Measurements from ENCODE around the gene VAMP7. TPM values are rescaled to one million over a fixed set of nuclear protein-coding genes. Genes with fewer than 3 reads are reported as not detected.

The VAMP7 gene
- total and polyA plus RNA-seq, 2 of the 8 experiments (the other 6 are each of a cell fraction or from before 2014, with no cell fraction given): 14.2 to 22.1 TPM

GRCh38 chrX:155951237-155951789 is 70.2 kb downstream of the VAMP7 start:
- DNase-seq (ENCODE audit: low read depth in 1 of 2, low spot score in 2 of 2): no peak
- Histone ChIP-seq H2AK5ac (ENCODE audit: low read depth, low read length) (no peak overlapping the region), H3K27me3 (replicated peaks in 1 of 4; ENCODE audit: control insufficient read depth in 3 of 4, extremely low read depth in 1 of 4, insufficient read depth in 3 of 4, low read length in 3 of 4) (no peaks in the 10 kb centered on the region), H3K23ac (ENCODE audit: insufficient read length) (no peak overlapping the region), H2BK120ac (replicated peaks; ENCODE audit: low read depth, low read length) (no peak overlapping the region), H3K9me3 (ENCODE audit: insufficient read depth in 2 of 2, low read depth in 1 of 2, low read length in 1 of 2) (peaks cover 18 to 49% of the 10 kb centered on the region in 2 experiments; a peak in 3 of 4 replicates), H3K4me3 (ENCODE audit: extremely low read depth in 1 of 4, insufficient read depth in 2 of 4, low read depth in 3 of 4, low read length in 4 of 4) (no peak overlapping the region), H3K56ac (replicated peaks; ENCODE audit: insufficient read length, low read depth, low read length) (no peak overlapping the region), H3K4me1 (replicated peaks in 1 of 4; ENCODE audit: control insufficient read depth in 3 of 4, insufficient read depth in 4 of 4, low read length in 3 of 4) (no peaks in the 10 kb centered on the region), H3K36me3 (ENCODE audit: control insufficient read depth in 2 of 4, insufficient read depth in 4 of 4, low read length in 3 of 4) (peaks cover 0 to 2% (median 0%) of the 10 kb centered on the region in 4 experiments; a peak in 1 of 8 replicates), H3K23me2 (ENCODE audit: low read depth, low read length) (peaks cover 10% of the 10 kb centered on the region; the same call in 1 of the 2 replicates), H4K5ac (ENCODE audit: insufficient read length, low read depth, low read length) (no peak overlapping the region), H3K79me2 (ENCODE audit: control insufficient read depth in 1 of 2, insufficient read depth in 2 of 2, low read length in 2 of 2) (no peaks in the 10 kb centered on the region), H3K18ac (ENCODE audit: extremely low read depth, low read length) (no peak overlapping the region), H2BK15ac (ENCODE audit: low read length) (no peak overlapping the region), H3K9ac (replicated peaks in 1 of 4; ENCODE audit: extremely low read depth in 1 of 4, low read depth in 3 of 4, low read length in 3 of 4) (no peak overlapping the region), H2BK5ac (ENCODE audit: low read depth, low read length) (no peak overlapping the region), H3K79me1 (ENCODE audit: low read depth, low read length) (no peaks in the 10 kb centered on the region; the same call in 1 of the 2 replicates), H3K14ac (ENCODE audit: insufficient read length) (no peak overlapping the region), H3K4ac (replicated peaks; ENCODE audit: insufficient read length, low read depth, low read length) (no peak overlapping the region), H3K4me2 (ENCODE audit: insufficient read depth in 1 of 2, low read depth in 2 of 2, low read length in 2 of 2) (no peak overlapping the region), H4K20me1 (replicated peaks in 1 of 2; ENCODE audit: control insufficient read depth in 1 of 2, insufficient read depth in 2 of 2, low read length in 2 of 2) (no peaks in the 10 kb centered on the region), H2BK12ac (ENCODE audit: low read depth, low read length) (no peak overlapping the region), H2BK20ac (ENCODE audit: low read length) (no peak overlapping the region), H3K27ac (ENCODE audit: low read depth, low read length) (no peak overlapping the region), H2AFZ (ENCODE audit: low read length) (no peak overlapping the region), H4K91ac (replicated peaks; ENCODE audit: insufficient read length, low read length) (no peak overlapping the region), H4K8ac (ENCODE audit: extremely low read depth, insufficient read depth, low read length) (no peak overlapping the region)
- TF ChIP-seq ATF3 (IDR thresholded peaks at IDR 0.05; ENCODE audit: insufficient read depth, low read depth, low read length): no peak
- TF ChIP-seq RXRA (IDR thresholded peaks at IDR 0.05; ENCODE audit: insufficient read depth, low read depth, low read length): no peak
- TF ChIP-seq SUZ12 (IDR thresholded peaks at IDR 0.05; ENCODE audit: low read length): no peak
- TF ChIP-seq USF2 (IDR thresholded peaks at IDR 0.05; ENCODE audit: low read length): no peak
- TF ChIP-seq CBX8 (IDR thresholded peaks at IDR 0.05; ENCODE audit: borderline replicate concordance, low read depth, low read length): no peak
- no peak for TF ChIP-seq RAD21 (IDR thresholded peaks at IDR 0.05 in 1 of 2, conservative IDR thresholded peaks at IDR 0.05 in 1 of 2; ENCODE audit: low read depth in 2 of 2, low read length in 2 of 2)
- FAIRE-seq: no peak
- CTCF ChIA-PET (ENCODE audit: partially characterized antibody): no interaction called here
- POLR2A ChIA-PET (ENCODE audit: partially characterized antibody): no interaction called here
- WGBS, 2 experiments (ENCODE audit: extremely low coverage in 1 of 2, insufficient coverage in 1 of 2, insufficient read length in 1 of 2, insufficient replicate concordance in 2 of 2, low coverage in 1 of 2, low lambda C conversion rate in 2 of 2, missing lambda C conversion rate in 1 of 2): 84 to 100% methylated on average over 2 to 3 of the region's 3 CpGs
